ENCODE data around the gene ULBP3. TPM values are rescaled to one million over a fixed set of nuclear protein-coding genes. Genes with fewer than 3 reads are reported as not detected.
"Not testable (repeated sequence)": the region's sequence is repeated elsewhere in the genome, so short reads cannot be mapped to it uniquely, and the experiment has no call there.

ULBP3 gene
- total and polyA plus RNA-seq, 7 experiments from 2014 or later: 0.27 to 1.5 (median 0.39) TPM; not detected in 3

GRCh38 chr6:150070236-150070818 is 1.4 kb upstream of the ULBP3 start:
- Histone ChIP-seq H3K27me3 (ENCODE audit: control insufficient read depth in 2 of 2, insufficient read depth in 2 of 2, low read length in 2 of 2) (no peaks in the 10 kb centered on the region), H3K27ac (ENCODE audit: low read depth, low read length) (no peak overlapping the region), H3K4me3 (ENCODE audit: low read length) (no peak overlapping the region), H3K9me3 (ENCODE audit: control insufficient read depth in 2 of 3, low read length in 3 of 3) (no peaks in the 10 kb centered on the region), H3K4me1 (ENCODE audit: control insufficient read depth in 2 of 2, insufficient read depth in 2 of 2, low read length in 2 of 2) (peaks cover 0 to 5% of the 10 kb centered on the region in 2 donors), H3K36me3 (ENCODE audit: control insufficient read depth in 2 of 3, insufficient read depth in 3 of 3, low read length in 3 of 3) (no peaks in the 10 kb centered on the region)
- Mint-ChIP-seq H3K27me3 (peaks cover 6 to 46% (median 16%) of the 10 kb centered on the region in 5 donors), H3K27ac (peak overlapping the region in 1 of 9 donors; percentile 6), H3K4me3 (peak overlapping the region in 5 of 10 donors; percentile 29 to 95 (median 80)), H3K9me3 (no peaks in the 10 kb centered on the region), H3K36me3 (peaks cover 0 to 5% (median 0%) of the 10 kb centered on the region in 5 donors), H3K4me1 (peaks cover 10 to 22% (median 14%) of the 10 kb centered on the region in 7 donors)
- no peak for ATAC-seq
- POLR2A ChIA-PET: no interaction called here
- CTCF ChIA-PET: interaction anchor here (0.6 to 1.3 kb wide), 6 partner anchors 10 to 747 kb away, joined by 3 to 5 read pairs (median 4); no protein-coding TSS in a partner anchor
- intact Hi-C loops (cut with micrococcal nuclease): no loop called here
- DNase-seq: no peak

GRCh38 chr6:150069706-150070105 is 785 bp upstream of the ULBP3 start:
- ATAC-seq: no peak
- H3K9me3 ChIP-seq (ENCODE audit: control insufficient read depth in 2 of 3, low read length in 3 of 3): no peaks in the 10 kb centered on the region
- no peak overlapping the region for H3K4me3 ChIP-seq (ENCODE audit: low read length)
- intact Hi-C loops (cut with micrococcal nuclease): loop anchor here (1.0 to 5.0 kb wide), 8 partner anchors 53 to 502 kb away; partner anchors contain the start of genes GINM1 (in 1 of the 2), LRP11 (in 1 of the 2) and ULBP1 (in 1 of the 2)
- ChIA-PET CTCF (no interaction called here), POLR2A (no interaction called here)
- H3K36me3 ChIP-seq (ENCODE audit: control insufficient read depth in 2 of 3, insufficient read depth in 3 of 3, low read length in 3 of 3): no peaks in the 10 kb centered on the region
- no peak overlapping the region for H3K27ac ChIP-seq (ENCODE audit: low read depth, low read length)
- H3K4me1 Mint-ChIP-seq: peaks cover 10 to 22% (median 14%) of the 10 kb centered on the region in 7 donors
- no peak for DNase-seq
- H3K27ac Mint-ChIP-seq: no peak overlapping the region
- H3K36me3 Mint-ChIP-seq: peaks cover 0 to 11% (median 0%) of the 10 kb centered on the region in 5 donors
- H3K9me3 Mint-ChIP-seq: no peaks in the 10 kb centered on the region
- H3K27me3 ChIP-seq (ENCODE audit: control insufficient read depth in 2 of 2, insufficient read depth in 2 of 2, low read length in 2 of 2): no peaks in the 10 kb centered on the region
- peaks cover 0 to 5% of the 10 kb centered on the region in 2 donors for H3K4me1 ChIP-seq (ENCODE audit: control insufficient read depth in 2 of 2, insufficient read depth in 2 of 2, low read length in 2 of 2)
- peaks cover 6 to 40% (median 17%) of the 10 kb centered on the region in 5 donors for H3K27me3 Mint-ChIP-seq
- H3K4me3 Mint-ChIP-seq: peak overlapping the region; percentile 10 to 95 (median 60)

GRCh38 chr6:150068151-150068550 is 770 bp downstream of the ULBP3 start:
- peaks cover 0 to 32% (median 11%) of the 10 kb centered on the region in 5 donors for H3K27me3 Mint-ChIP-seq
- peak overlapping the region in 1 of 9 donors; percentile 65 for H3K27ac Mint-ChIP-seq
- H3K36me3 Mint-ChIP-seq: peaks cover 0 to 16% (median 0%) of the 10 kb centered on the region in 5 donors
- DNase-seq (peak in 1 of 9 donors; percentile 10), ATAC-seq (peak; percentile 8)
- peaks cover 10 to 22% (median 14%) of the 10 kb centered on the region in 7 donors for H3K4me1 Mint-ChIP-seq
- intact Hi-C loops (cut with micrococcal nuclease): loop anchor here (2.0 to 5.0 kb wide), 7 partner anchors 51 to 501 kb away; partner anchors contain the start of genes GINM1 (in 1 of the 2), LRP11 (in 1 of the 2) and ULBP1 (in 1 of the 2)
- Histone ChIP-seq H3K4me3 (ENCODE audit: low read length) (peak overlapping the region; percentile 77), H3K9me3 (ENCODE audit: control insufficient read depth in 2 of 3, low read length in 3 of 3) (no peaks in the 10 kb centered on the region), H3K27ac (ENCODE audit: low read depth, low read length) (no peak overlapping the region), H3K36me3 (ENCODE audit: control insufficient read depth in 2 of 3, insufficient read depth in 3 of 3, low read length in 3 of 3) (no peaks in the 10 kb centered on the region), H3K4me1 (ENCODE audit: control insufficient read depth in 2 of 2, insufficient read depth in 2 of 2, low read length in 2 of 2) (peaks cover 0 to 5% of the 10 kb centered on the region in 2 donors), H3K27me3 (ENCODE audit: control insufficient read depth in 2 of 2, insufficient read depth in 2 of 2, low read length in 2 of 2) (no peaks in the 10 kb centered on the region)
- POLR2A ChIA-PET: no interaction called here
- CTCF ChIA-PET: no interaction called here
- H3K9me3 Mint-ChIP-seq: no peaks in the 10 kb centered on the region
- peak overlapping the region; percentile 80 to 95 (median 90) for H3K4me3 Mint-ChIP-seq

GRCh38 chr6:150065083-150065482 is 3.8 kb downstream of the ULBP3 start:
- intact Hi-C loops (cut with micrococcal nuclease): loop anchor here (5.0 kb wide), 2 partner anchors 133 to 498 kb away; partner anchors contain the start of gene GINM1 (in 1 of the 2)
- H3K4me3 Mint-ChIP-seq: no peak overlapping the region

GRCh38 chr6:150063640-150064039 is 5.3 kb downstream of the ULBP3 start:
- H3K27ac ChIP-seq (ENCODE audit: low read depth, low read length): no peak overlapping the region
- Mint-ChIP-seq H3K9me3 (no peaks in the 10 kb centered on the region), H3K36me3 (peaks cover 0 to 19% (median 0%) of the 10 kb centered on the region in 5 donors), H3K4me3 (no peak overlapping the region), H3K27me3 (peaks cover 4 to 37% (median 21%) of the 10 kb centered on the region in 5 donors), H3K4me1 (peaks cover 0 to 12% (median 8%) of the 10 kb centered on the region in 7 donors), H3K27ac (no peak overlapping the region)
- H3K36me3 ChIP-seq (ENCODE audit: control insufficient read depth in 2 of 3, insufficient read depth in 3 of 3, low read length in 3 of 3): no peaks in the 10 kb centered on the region
- CTCF ChIA-PET: no interaction called here
- DNase-seq (no peak), ATAC-seq (no peak)
- peaks cover 0 to 5% of the 10 kb centered on the region in 2 donors for H3K4me1 ChIP-seq (ENCODE audit: control insufficient read depth in 2 of 2, insufficient read depth in 2 of 2, low read length in 2 of 2)
- H3K4me3 ChIP-seq (ENCODE audit: low read length): no peak overlapping the region
- POLR2A ChIA-PET: no interaction called here
- intact Hi-C loops (cut with micrococcal nuclease): no loop called here
- H3K27me3 ChIP-seq (ENCODE audit: control insufficient read depth in 2 of 2, insufficient read depth in 2 of 2, low read length in 2 of 2): no peaks in the 10 kb centered on the region
- H3K9me3 ChIP-seq (ENCODE audit: control insufficient read depth in 2 of 3, low read length in 3 of 3): no peaks in the 10 kb centered on the region

More at GRCh38 chr6:150065083-150065482, 3.8 kb downstream of the ULBP3 start:
- Histone ChIP-seq H3K9me3 (ENCODE audit: control insufficient read depth in 2 of 3, low read length in 3 of 3) (no peaks in the 10 kb centered on the region), H3K27ac (ENCODE audit: low read depth, low read length) (no peak overlapping the region), H3K36me3 (ENCODE audit: control insufficient read depth in 2 of 3, insufficient read depth in 3 of 3, low read length in 3 of 3) (no peaks in the 10 kb centered on the region), H3K4me1 (ENCODE audit: control insufficient read depth in 2 of 2, insufficient read depth in 2 of 2, low read length in 2 of 2) (peaks cover 0 to 5% of the 10 kb centered on the region in 2 donors), H3K27me3 (ENCODE audit: control insufficient read depth in 2 of 2, insufficient read depth in 2 of 2, low read length in 2 of 2) (no peaks in the 10 kb centered on the region), H3K4me3 (ENCODE audit: low read length) (no peak overlapping the region)
- H3K27ac Mint-ChIP-seq: no peak overlapping the region
- POLR2A ChIA-PET: no interaction called here
- no peak for DNase-seq
- H3K4me1 Mint-ChIP-seq: peaks cover 7 to 13% (median 10%) of the 10 kb centered on the region in 7 donors
- no peaks in the 10 kb centered on the region for H3K9me3 Mint-ChIP-seq
- H3K36me3 Mint-ChIP-seq: peaks cover 0 to 19% (median 0%) of the 10 kb centered on the region in 5 donors
- no peak for ATAC-seq
- CTCF ChIA-PET: no interaction called here
- peaks cover 3 to 33% (median 11%) of the 10 kb centered on the region in 5 donors for H3K27me3 Mint-ChIP-seq

GRCh38 chr6:150059973-150060372 is 8.9 kb downstream of the ULBP3 start:
- H3K36me3 ChIP-seq (ENCODE audit: control insufficient read depth in 2 of 3, insufficient read depth in 3 of 3, low read length in 3 of 3); H3K27me3 ChIP-seq (ENCODE audit: control insufficient read depth in 2 of 2, insufficient read depth in 2 of 2, low read length in 2 of 2); DNase-seq; H3K27ac ChIP-seq (ENCODE audit: low read depth, low read length); H3K4me3 ChIP-seq (ENCODE audit: low read length); H3K27ac Mint-ChIP-seq; intact Hi-C loops (cut with micrococcal nuclease); H3K4me1 Mint-ChIP-seq; POLR2A ChIA-PET; H3K4me1 ChIP-seq (ENCODE audit: control insufficient read depth in 2 of 2, insufficient read depth in 2 of 2, low read length in 2 of 2); H3K9me3 Mint-ChIP-seq; CTCF ChIA-PET; H3K9me3 ChIP-seq (ENCODE audit: control insufficient read depth in 2 of 3, low read length in 3 of 3): not testable (repeated sequence)
- peaks cover 0 to 11% (median 0%) of the 10 kb centered on the region in 5 donors for H3K36me3 Mint-ChIP-seq
- peak; percentile 56 for ATAC-seq
- H3K27me3 Mint-ChIP-seq: peaks cover 19 to 44% (median 38%) of the 10 kb centered on the region in 5 donors
- peak overlapping the region in 1 of 10 donors; percentile 31 for H3K4me3 Mint-ChIP-seq
